Gastrocnemius medialis (tissue), 4 donors: ENCODE data around the gene ZNF524.

Experiments
- POLR2A ChIP-seq, 2 donors: fragments of 450-650 bp; IDR thresholded peaks; one replicate each; pipeline ENCODE4 v1.6.1; 2017; ENCODE audit warnings: antibody characterized with exemption in 2 of 2, mild to moderate bottlenecking in 2 of 2, moderate library complexity in 2 of 2
- TF ChIP-seq, protein P1 (sequence below), 5 experiments: fragments of 450-650 bp in 3 of 5; fragments of 200-600 bp in 2 of 5; sonication (generic) in 2 of 5; IDR thresholded peaks in 4 of 5; conservative IDR thresholded peaks in 1 of 5; 1 replicate in 4 of 5; 2 replicates in 1 of 5; pipeline ENCODE4 v1.5.1; 2016 to 2019; ENCODE audit warnings: antibody characterized with exemption in 5 of 5, mild to moderate bottlenecking in 3 of 5, moderate library complexity in 3 of 5

DNA sequence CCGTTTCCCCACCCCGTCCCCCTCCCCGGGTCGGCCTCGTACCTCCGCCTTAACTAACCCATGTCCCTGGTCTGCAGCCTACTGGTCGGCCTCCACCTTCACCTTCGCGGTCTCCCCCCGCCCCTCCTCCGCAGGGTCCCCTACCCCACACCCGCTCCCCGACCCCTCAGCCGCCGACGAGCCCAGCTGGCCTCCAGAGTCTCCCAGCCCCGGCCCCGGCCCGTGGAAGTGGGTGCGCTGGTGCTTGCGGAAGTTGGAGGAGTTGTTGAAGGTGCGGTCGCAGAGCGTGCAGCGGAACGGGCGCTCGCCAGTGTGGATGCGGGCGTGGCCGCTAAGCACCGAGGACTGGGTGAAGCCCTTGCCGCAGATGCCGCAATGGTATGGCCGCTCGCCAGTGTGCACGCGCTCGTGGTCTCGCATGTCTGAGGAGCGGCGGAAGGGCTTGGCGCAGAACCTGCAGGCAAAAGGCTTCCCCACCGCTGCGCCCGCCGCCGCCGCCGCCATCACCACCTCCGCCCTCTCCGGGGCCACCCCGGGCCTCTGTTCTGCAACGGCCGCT, 21.7 kb downstream of the ZNF524 start:
- TF ChIP-seq, protein P1, sequence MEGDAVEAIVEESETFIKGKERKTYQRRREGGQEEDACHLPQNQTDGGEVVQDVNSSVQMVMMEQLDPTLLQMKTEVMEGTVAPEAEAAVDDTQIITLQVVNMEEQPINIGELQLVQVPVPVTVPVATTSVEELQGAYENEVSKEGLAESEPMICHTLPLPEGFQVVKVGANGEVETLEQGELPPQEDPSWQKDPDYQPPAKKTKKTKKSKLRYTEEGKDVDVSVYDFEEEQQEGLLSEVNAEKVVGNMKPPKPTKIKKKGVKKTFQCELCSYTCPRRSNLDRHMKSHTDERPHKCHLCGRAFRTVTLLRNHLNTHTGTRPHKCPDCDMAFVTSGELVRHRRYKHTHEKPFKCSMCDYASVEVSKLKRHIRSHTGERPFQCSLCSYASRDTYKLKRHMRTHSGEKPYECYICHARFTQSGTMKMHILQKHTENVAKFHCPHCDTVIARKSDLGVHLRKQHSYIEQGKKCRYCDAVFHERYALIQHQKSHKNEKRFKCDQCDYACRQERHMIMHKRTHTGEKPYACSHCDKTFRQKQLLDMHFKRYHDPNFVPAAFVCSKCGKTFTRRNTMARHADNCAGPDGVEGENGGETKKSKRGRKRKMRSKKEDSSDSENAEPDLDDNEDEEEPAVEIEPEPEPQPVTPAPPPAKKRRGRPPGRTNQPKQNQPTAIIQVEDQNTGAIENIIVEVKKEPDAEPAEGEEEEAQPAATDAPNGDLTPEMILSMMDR (IDR thresholded peaks at IDR 0.05 in 4 of 5, conservative IDR thresholded peaks at IDR 0.05 in 1 of 5): no peak
- no peak for TF ChIP-seq POLR2A (IDR thresholded peaks at IDR 0.05)
